A673 (cell line): Measurements from ENCODE around the gene CD226. TPM values are rescaled to one million over a fixed set of nuclear protein-coding genes. Genes with fewer than 3 reads are reported as not detected.

Experiments
- BruUV-seq: library from RNA; stranded (reverse); fragments of 400-500 nt; replicated peaks from 2 replicates; lab custom pipeline; 2021; lab: Mats Ljungman, UMichigan
- CTCF ChIA-PET: fragments of 300-600 bp; sonication (Branson Sonifier 250); formaldehyde crosslinking; loops from one replicate; lab custom pipeline; 2022; ENCODE audit warnings: antibody characterized with exemption; lab: Charles Lee
- POLR2A ChIA-PET: fragments of 300-600 bp; sonication (Branson Sonifier 250); formaldehyde crosslinking; loops from one replicate; lab custom pipeline; 2022; ENCODE audit warnings: antibody characterized with exemption; ENCODE audit not compliant: low non-redundant PET; lab: Charles Lee
- DNase-seq: peaks from one replicate; pipeline ENCODE4 v3.0.0-alpha.2; 2015; ENCODE audit warnings: low spot score
- H3K27ac ChIP-seq: fragments of 200-600 bp; sonication (generic); 2 replicates; pipeline ENCODE4 v1.5.1; 2016; ENCODE audit warnings: mixed run types, low read depth, mild to moderate bottlenecking, mixed read lengths, antibody characterized with exemption, low read length; ENCODE audit not compliant: poor library complexity, severe bottlenecking
- H3K27me3 ChIP-seq: fragments of 200-600 bp; sonication (generic); replicated peaks from 2 replicates; pipeline ENCODE4 v1.6.1; 2017; ENCODE audit warnings: mixed run types, low read depth, mild to moderate bottlenecking, mixed read lengths, antibody characterized with exemption, low read length; ENCODE audit not compliant: insufficient read depth, poor library complexity
- H3K36me3 ChIP-seq: fragments of 200-600 bp; sonication (generic); 2 replicates; pipeline ENCODE4 v1.6.1; 2016; ENCODE audit warnings: mixed run types, mild to moderate bottlenecking, mixed read lengths, antibody characterized with exemption, low read length; ENCODE audit not compliant: insufficient read depth, poor library complexity, severe bottlenecking
- H3K4me1 ChIP-seq: fragments of 200-600 bp; sonication (generic); 2 replicates; pipeline ENCODE4 v1.6.1; 2017; ENCODE audit warnings: mixed run types, mild to moderate bottlenecking, mixed read lengths, antibody characterized with exemption, low read length; ENCODE audit not compliant: insufficient read depth, poor library complexity, severe bottlenecking
- H3K4me3 ChIP-seq: fragments of 200-600 bp; sonication (generic); 2 replicates; pipeline ENCODE4 v1.5.1; 2016; ENCODE audit warnings: low read depth, mixed run types, mild to moderate bottlenecking, mixed read lengths, low read length; ENCODE audit not compliant: poor library complexity, severe bottlenecking
- H3K9me3 ChIP-seq: fragments of 200-600 bp; sonication (generic); 2 replicates; pipeline ENCODE4 v1.6.1; 2016; ENCODE audit warnings: mixed run types, low read depth, mild to moderate bottlenecking, mixed read lengths, antibody characterized with exemption, low read length; ENCODE audit not compliant: poor library complexity, severe bottlenecking
- EZH2 ChIP-seq: fragments of 200-600 bp; sonication (generic); IDR thresholded peaks from 2 replicates; pipeline ENCODE4 v1.6.1; 2017; ENCODE audit warnings: borderline replicate concordance, low read depth, mild to moderate bottlenecking, mixed read lengths, antibody characterized with exemption, low read length; ENCODE audit not compliant: poor library complexity, severe bottlenecking
- intact Hi-C: fragments of 100-400 bp; cut with micrococcal nuclease; formaldehyde crosslinking; loops from one replicate; pipeline ENCODE4 v1.10.0; 2022; ENCODE audit not compliant: unreplicated experiment
- total RNA-seq: library from RNA; stranded (reverse); gene quantifications from 2 replicates; pipeline ENCODE4 v1.2.3, GENCODE V29; 2021
- TF ChIP-seq, protein P1 (sequence below): fragments of 300-800, 200-600 bp; sonication (generic); conservative IDR thresholded peaks from 2 replicates; pipeline ENCODE4 v1.5.1; 2017; ENCODE audit warnings: low read depth, mild to moderate bottlenecking, antibody characterized with exemption, low read length, moderate library complexity, mixed read lengths

CD226 gene
- total RNA-seq, 1 experiment from 2014 or later, result 0.71 TPM

DNA sequence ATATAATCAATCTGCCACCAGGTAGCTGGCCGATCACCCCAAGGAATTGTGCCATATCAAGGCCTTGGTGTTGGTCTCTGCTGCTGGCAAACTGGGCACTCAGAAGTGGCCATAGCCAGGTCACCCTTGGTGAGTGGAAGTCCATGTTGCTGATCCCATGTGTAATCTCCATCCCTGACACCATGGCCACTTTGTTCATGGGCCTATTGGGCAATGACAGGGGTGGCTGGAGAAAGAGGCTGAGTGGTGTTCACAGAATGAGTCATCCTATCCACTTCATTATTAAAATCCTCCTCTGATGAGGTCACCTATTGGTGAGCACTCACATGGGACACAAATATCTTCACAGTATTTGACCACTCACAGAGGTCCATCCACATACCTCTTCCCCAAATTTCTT is 26.7 kb upstream of the CD226 start:
- CTCF ChIA-PET, result no interaction called here
- Histone ChIP-seq H3K27ac (no peak overlapping the region), H3K36me3 (no peaks in the 10 kb centered on the region), H3K4me3 (no peak overlapping the region), H3K9me3 (peaks cover 12% of the 10 kb centered on the region), H3K27me3 (no peaks in the 10 kb centered on the region), H3K4me1 (peaks cover 8% of the 10 kb centered on the region)
- intact Hi-C loops, result no loop called here
- DNase-seq, result no peak
- BruUV-seq, result no TSS peak
- POLR2A ChIA-PET, result no interaction called here
- TF ChIP-seq, protein P1, sequence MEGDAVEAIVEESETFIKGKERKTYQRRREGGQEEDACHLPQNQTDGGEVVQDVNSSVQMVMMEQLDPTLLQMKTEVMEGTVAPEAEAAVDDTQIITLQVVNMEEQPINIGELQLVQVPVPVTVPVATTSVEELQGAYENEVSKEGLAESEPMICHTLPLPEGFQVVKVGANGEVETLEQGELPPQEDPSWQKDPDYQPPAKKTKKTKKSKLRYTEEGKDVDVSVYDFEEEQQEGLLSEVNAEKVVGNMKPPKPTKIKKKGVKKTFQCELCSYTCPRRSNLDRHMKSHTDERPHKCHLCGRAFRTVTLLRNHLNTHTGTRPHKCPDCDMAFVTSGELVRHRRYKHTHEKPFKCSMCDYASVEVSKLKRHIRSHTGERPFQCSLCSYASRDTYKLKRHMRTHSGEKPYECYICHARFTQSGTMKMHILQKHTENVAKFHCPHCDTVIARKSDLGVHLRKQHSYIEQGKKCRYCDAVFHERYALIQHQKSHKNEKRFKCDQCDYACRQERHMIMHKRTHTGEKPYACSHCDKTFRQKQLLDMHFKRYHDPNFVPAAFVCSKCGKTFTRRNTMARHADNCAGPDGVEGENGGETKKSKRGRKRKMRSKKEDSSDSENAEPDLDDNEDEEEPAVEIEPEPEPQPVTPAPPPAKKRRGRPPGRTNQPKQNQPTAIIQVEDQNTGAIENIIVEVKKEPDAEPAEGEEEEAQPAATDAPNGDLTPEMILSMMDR, result no peak
- no peak for TF ChIP-seq EZH2

DNA sequence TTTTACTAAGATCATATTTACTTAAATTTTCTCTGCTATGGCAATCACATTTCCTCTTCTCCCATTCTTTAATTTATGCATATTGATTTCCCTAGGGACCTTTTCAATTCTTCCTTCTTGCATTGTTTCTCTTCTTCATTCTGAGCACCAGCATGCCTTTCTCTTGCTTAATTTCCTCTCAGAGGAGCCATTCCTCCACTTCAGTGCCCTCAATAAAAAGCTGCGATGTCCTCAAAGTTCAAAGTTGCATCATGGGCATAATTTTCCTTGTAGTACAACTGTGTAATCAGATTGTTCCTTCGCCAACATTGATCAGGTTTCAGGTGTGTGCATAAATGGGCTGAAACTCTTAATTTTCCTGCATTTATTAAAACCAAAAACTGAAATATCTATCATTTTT is 21.8 kb upstream of the CD226 start:
- ChIA-PET POLR2A (no interaction called here), CTCF (no interaction called here)
- Histone ChIP-seq H3K36me3 (no peaks in the 10 kb centered on the region), H3K9me3 (peaks cover 4% of the 10 kb centered on the region), H3K27ac (no peak overlapping the region), H3K4me1 (peaks cover 13% of the 10 kb centered on the region), H3K27me3 (no peaks in the 10 kb centered on the region), H3K4me3 (no peak overlapping the region)
- TF ChIP-seq, protein P1, result no peak
- TF ChIP-seq EZH2, result no peak
- peak; percentile 84 for DNase-seq
- intact Hi-C loops, result no loop called here
- BruUV-seq, result no TSS peak

DNA sequence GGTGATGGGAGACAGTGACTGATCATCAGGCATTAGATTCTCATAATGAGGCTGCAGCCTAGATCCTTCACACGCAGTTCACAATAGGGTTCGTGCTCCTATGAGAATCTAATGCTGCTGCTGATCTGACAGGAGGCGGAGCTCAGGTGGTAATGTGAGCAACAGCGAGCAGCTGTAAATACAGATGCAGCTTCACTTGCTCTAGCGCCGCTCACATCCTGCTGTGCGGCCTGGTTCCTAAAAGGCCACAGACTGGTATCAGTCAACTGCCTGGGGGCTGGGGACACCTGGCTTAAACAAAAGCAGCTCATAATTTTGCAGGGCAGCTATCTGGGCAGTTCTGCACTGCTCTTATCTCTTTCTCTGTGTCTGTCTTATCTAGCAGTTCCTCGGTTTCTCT is 20.4 kb upstream of the CD226 start:
- H3K36me3 ChIP-seq, result no peaks in the 10 kb centered on the region
- peaks cover 13% of the 10 kb centered on the region for H3K4me1 ChIP-seq
- intact Hi-C loops, result no loop called here
- H3K27ac ChIP-seq, result no peak overlapping the region
- no peaks in the 10 kb centered on the region for H3K27me3 ChIP-seq
- DNase-seq, result no peak
- H3K9me3 ChIP-seq, result peaks cover 4% of the 10 kb centered on the region
- BruUV-seq, result no TSS peak
- CTCF ChIA-PET, result no interaction called here
- no peak for TF ChIP-seq EZH2
- TF ChIP-seq, protein P1, result no peak
- no peak overlapping the region for H3K4me3 ChIP-seq
- POLR2A ChIA-PET, result no interaction called here
